H1 (cell line): ENCODE results near the gene WFDC10B. TPM values are rescaled to one million over a fixed set of nuclear protein-coding genes. Genes with fewer than 3 reads are reported as not detected.

Experiments used
- POLR2AphosphoS5 ChIP-seq: IDR thresholded peaks from 2 replicates; pipeline ENCODE4 v1.6.1; 2011; ENCODE audit warnings: low read depth, low read length
- POU5F1 ChIP-seq: IDR thresholded peaks from 2 replicates; pipeline ENCODE4 v1.6.1; 2011; ENCODE audit warnings: low read depth, mild to moderate bottlenecking, low read length, moderate library complexity
- RFX5 ChIP-seq: IDR thresholded peaks from 2 replicates; pipeline ENCODE4 v1.6.1; 2011; ENCODE audit warnings: low read depth, low read length, improper control_type of control experiment, borderline replicate concordance
- SIN3A ChIP-seq, 2 experiments: IDR thresholded peaks in 1 of 2; conservative IDR thresholded peaks in 1 of 2; 2 replicates each; pipeline ENCODE4 v1.6.1; 2011 to 2012; ENCODE audit warnings: low read length in 2 of 2, improper control_type of control experiment in 1 of 2, low read depth in 1 of 2, mild to moderate bottlenecking in 1 of 2
- TEAD4 ChIP-seq: IDR thresholded peaks from 2 replicates; pipeline ENCODE4 v1.6.1; 2012; ENCODE audit warnings: low read depth, low read length, inconsistent platforms, mixed read lengths
- polyA plus RNA-seq, 7 experiments: library from polyadenylated mRNA; depleted of rRNA in 3 of 7; stranded (reverse) in 5 of 7; unstranded in 2 of 7; fragments of >200 nt in 5 of 7; fragments of 200-250 nt in 2 of 7; gene quantifications; 1 replicate in 5 of 7; 2 replicates in 1 of 7; 4 replicates in 1 of 7; pipeline versions ENCODE4 v1.2.1 to v1.2.3, GENCODE V29; 2011 to 2013; ENCODE audit warnings: missing spikeins in 2 of 7, mixed read lengths in 2 of 7
- total RNA-seq: library from RNA; stranded (reverse); fragmentation: NEBNext Ultra II Directional; extraction: Animal tissue kit (Norgen Biotek cat#: 25700); gene quantifications from 2 replicates; pipeline ENCODE4 v1.2.1, GENCODE V29; 2021
- TF ChIP-seq, protein P1 (sequence below): IDR thresholded peaks from 2 replicates; pipeline ENCODE4 v1.6.1; 2012; ENCODE audit warnings: low read length, inconsistent platforms

The WFDC10B gene
- total and polyA plus RNA-seq, 2 of the 8 experiments (the other 6 are each of a cell fraction or from before 2014, with no cell fraction given), result 0.21 to 0.54 TPM

DNA sequence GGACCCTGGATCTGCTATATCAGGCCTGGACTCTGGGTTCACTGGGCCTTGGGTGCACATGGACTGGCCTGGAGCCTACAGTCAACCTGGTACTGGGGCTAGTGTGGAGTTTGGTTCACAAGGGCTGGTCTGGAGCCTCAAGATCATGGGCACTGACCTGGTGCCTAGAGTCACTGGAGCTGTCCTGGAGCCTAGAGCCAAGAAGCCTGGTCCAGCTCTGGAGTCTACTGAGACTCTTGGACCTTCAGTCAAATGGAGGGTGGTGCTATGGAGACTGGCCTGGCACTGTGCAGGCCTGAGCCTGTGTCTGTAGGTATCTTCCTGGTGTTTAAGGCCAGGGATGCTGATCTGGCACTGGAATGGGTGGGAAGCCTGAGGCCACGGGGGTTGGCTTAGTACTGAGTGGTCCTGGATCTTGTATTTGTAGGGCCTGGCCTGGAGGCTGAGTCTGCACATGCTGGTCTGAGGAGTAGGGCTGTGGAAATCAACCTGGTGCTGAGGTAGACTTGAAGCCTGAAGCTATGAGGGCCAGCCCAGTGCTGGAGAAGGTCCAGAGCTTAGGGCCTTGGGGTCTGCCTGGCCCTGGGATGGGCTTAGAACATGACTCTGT is 57.3 kb downstream of the WFDC10B start (continued):
- TF ChIP-seq, protein P1, sequence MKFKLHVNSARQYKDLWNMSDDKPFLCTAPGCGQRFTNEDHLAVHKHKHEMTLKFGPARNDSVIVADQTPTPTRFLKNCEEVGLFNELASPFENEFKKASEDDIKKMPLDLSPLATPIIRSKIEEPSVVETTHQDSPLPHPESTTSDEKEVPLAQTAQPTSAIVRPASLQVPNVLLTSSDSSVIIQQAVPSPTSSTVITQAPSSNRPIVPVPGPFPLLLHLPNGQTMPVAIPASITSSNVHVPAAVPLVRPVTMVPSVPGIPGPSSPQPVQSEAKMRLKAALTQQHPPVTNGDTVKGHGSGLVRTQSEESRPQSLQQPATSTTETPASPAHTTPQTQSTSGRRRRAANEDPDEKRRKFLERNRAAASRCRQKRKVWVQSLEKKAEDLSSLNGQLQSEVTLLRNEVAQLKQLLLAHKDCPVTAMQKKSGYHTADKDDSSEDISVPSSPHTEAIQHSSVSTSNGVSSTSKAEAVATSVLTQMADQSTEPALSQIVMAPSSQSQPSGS, result no peak
- TF ChIP-seq SIN3A (conservative IDR thresholded peaks at IDR 0.05 in 1 of 2, IDR thresholded peaks at IDR 0.05 in 1 of 2; ENCODE audit: low read depth in 1 of 2, low read length in 2 of 2) (no peak), POLR2AphosphoS5 (no peak), POU5F1 (no peak), TEAD4 (no peak), RFX5 (no peak)
